ENCODE data around the gene INPP4B.

DNA sequence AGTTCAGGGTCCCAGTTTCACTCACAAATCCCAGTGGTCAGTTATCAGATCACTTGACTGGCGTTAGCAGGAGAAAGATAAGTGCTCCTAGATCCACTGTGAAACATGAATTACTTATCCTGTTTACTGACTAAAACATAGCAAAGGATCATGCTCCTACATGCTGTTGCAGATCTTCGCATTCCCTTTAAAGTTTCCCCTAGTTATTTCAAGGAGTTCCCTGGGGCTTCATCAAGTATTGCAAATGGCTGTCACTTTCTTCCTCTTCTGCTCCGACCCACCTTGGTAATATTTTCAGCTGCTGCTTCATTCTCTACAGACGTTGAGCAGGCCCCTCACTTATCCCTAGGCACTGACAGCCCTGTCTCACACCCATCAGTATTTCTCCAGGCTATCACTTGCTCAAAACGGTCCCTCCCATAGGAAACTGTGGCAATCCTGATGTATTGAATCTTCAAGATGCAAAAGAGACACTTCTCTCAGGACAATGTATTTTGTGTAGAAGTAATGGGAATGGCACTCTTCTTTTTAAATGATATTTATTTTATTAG is 466.0 kb downstream of the INPP4B start:
- TF ChIP-seq POLR2AphosphoS5 (IDR thresholded peaks at IDR 0.05; ENCODE audit: low read depth, low read length) = no peak
- no peak for TF ChIP-seq POLR2A (IDR thresholded peaks at IDR 0.05; ENCODE audit: low read depth, low read length)
- no peak for TF ChIP-seq TAF1 (IDR thresholded peaks at IDR 0.05; ENCODE audit: low read depth, low read length)
- TF ChIP-seq PAX5 (IDR thresholded peaks at IDR 0.05; ENCODE audit: insufficient read depth, low read length, severe bottlenecking) = no peak
- no peak for TF ChIP-seq SPI1 (IDR thresholded peaks at IDR 0.05; ENCODE audit: low read depth, low read length)
- TF ChIP-seq POU2F2 (IDR thresholded peaks at IDR 0.05; ENCODE audit: low read depth, low read length) = no peak

All from GM12891 (cell line).